ENCODE data around the gene ABCD1. TPM values are rescaled to one million over a fixed set of nuclear protein-coding genes. Genes with fewer than 3 reads are reported as not detected.

ABCD1 gene
- total RNA-seq, 1 experiment from 2014 or later: 14.4 TPM

DNA sequence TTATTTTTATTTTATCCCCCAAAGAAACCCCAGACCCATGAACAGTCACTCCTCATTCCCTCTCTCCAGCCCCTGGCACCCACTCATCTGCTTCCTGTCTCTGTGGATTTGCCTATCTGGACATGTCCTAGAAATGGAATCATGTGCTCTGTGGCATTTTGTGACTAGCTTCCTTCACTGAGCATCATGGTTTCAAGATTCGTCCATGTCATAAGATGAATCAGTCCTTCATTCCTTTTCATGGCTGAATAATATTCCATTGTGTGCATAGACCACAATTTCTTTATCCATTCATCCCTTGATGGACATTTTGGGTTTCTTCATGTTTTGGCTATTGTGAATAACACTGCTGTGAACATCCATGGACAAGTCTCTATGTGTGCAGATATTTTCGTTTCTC is 10.2 kb downstream of the ABCD1 start:
- Mint-ChIP-seq H3K27ac (ENCODE audit: unreplicated experiment) (no peak overlapping the region), H3K9me3 (ENCODE audit: low read depth, unreplicated experiment) (peaks cover 7% of the 10 kb centered on the region), H3K4me3 (ENCODE audit: low read depth, unreplicated experiment) (no peak overlapping the region), H3K4me1 (ENCODE audit: low read depth, unreplicated experiment) (peaks cover 6% of the 10 kb centered on the region), H3K27me3 (ENCODE audit: unreplicated experiment) (no peaks in the 10 kb centered on the region), H3K36me3 (ENCODE audit: insufficient read depth, unreplicated experiment) (peaks cover 8% of the 10 kb centered on the region)
- TF ChIP-seq, protein P1, sequence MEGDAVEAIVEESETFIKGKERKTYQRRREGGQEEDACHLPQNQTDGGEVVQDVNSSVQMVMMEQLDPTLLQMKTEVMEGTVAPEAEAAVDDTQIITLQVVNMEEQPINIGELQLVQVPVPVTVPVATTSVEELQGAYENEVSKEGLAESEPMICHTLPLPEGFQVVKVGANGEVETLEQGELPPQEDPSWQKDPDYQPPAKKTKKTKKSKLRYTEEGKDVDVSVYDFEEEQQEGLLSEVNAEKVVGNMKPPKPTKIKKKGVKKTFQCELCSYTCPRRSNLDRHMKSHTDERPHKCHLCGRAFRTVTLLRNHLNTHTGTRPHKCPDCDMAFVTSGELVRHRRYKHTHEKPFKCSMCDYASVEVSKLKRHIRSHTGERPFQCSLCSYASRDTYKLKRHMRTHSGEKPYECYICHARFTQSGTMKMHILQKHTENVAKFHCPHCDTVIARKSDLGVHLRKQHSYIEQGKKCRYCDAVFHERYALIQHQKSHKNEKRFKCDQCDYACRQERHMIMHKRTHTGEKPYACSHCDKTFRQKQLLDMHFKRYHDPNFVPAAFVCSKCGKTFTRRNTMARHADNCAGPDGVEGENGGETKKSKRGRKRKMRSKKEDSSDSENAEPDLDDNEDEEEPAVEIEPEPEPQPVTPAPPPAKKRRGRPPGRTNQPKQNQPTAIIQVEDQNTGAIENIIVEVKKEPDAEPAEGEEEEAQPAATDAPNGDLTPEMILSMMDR (IDR thresholded peaks at IDR 0.05; ENCODE audit: unreplicated experiment): no peak
- intact Hi-C loops (cut with micrococcal nuclease; ENCODE audit: unreplicated experiment): no loop called here
- CTCF ChIA-PET: no interaction called here
- BruUV-seq (replicated peaks): no TSS peak
- no peak for DNase-seq

DNA sequence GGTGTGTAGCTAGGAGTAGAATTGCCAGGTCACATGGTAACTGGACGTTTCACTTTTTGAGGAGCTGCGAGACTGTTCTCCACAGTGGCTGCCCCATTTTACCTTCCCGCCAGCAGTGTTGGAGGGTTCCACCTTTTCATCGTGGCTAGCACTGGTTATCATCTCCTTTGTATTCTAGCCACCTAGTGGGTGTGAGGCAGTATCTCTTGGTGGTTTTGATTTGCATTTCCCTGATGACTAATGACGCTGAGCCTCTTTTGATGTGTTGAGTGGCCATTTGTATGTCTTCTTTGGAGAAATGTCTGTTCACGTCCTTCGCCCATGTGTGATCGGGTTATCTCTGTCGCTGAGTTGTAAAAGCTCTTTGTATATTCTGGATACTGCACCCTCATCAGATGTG is 10.6 kb downstream of the ABCD1 start:
- intact Hi-C loops (cut with micrococcal nuclease; ENCODE audit: unreplicated experiment): no loop called here
- peaks cover 6% of the 10 kb centered on the region for H3K4me1 Mint-ChIP-seq (ENCODE audit: low read depth, unreplicated experiment)
- no peak for DNase-seq
- TF ChIP-seq, protein P1 (IDR thresholded peaks at IDR 0.05; ENCODE audit: unreplicated experiment): no peak
- no TSS peak for BruUV-seq (replicated peaks)
- peaks cover 8% of the 10 kb centered on the region for H3K36me3 Mint-ChIP-seq (ENCODE audit: insufficient read depth, unreplicated experiment)
- H3K27me3 Mint-ChIP-seq (ENCODE audit: unreplicated experiment): no peaks in the 10 kb centered on the region
- H3K9me3 Mint-ChIP-seq (ENCODE audit: low read depth, unreplicated experiment): peaks cover 7% of the 10 kb centered on the region
- CTCF ChIA-PET: no interaction called here
- H3K4me3 Mint-ChIP-seq (ENCODE audit: low read depth, unreplicated experiment): no peak overlapping the region
- H3K27ac Mint-ChIP-seq (ENCODE audit: unreplicated experiment): no peak overlapping the region

DNA sequence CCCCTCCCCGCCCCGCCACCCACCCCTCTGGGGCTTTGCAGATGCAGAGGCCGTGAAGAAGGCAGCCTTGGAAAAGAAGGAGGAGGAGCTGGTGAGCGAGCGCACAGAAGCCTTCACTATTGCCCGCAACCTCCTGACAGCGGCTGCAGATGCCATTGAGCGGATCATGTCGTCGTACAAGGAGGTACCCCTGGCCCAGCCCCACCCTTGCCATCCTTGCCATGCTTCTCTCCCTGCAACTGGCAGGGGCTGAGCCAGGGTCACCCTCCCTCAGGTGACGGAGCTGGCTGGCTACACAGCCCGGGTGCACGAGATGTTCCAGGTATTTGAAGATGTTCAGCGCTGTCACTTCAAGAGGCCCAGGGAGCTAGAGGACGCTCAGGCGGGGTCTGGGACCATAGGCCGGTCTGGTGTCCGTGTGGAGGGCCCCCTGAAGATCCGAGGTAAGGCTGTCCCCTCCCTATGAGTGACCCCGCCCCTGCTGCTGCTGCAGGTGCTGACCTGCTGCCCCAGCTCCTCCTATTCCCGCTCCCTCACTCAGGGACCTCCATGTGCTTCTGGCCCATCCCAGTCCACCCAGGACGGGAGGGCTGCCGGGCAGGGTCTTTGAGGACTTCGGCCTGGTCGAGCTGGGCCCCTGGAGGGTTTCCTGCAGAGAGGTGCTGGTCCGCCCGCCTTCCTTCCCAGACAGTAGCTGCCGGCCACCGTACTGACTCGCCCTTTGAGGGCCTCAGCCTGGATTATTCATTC is 11.6 kb downstream of the ABCD1 start:
- no peak for DNase-seq
- Mint-ChIP-seq H3K9me3 (ENCODE audit: low read depth, unreplicated experiment) (peaks cover 6% of the 10 kb centered on the region), H3K4me1 (ENCODE audit: low read depth, unreplicated experiment) (no peaks in the 10 kb centered on the region), H3K27ac (ENCODE audit: unreplicated experiment) (no peak overlapping the region), H3K27me3 (ENCODE audit: unreplicated experiment) (no peaks in the 10 kb centered on the region), H3K4me3 (ENCODE audit: low read depth, unreplicated experiment) (no peak overlapping the region), H3K36me3 (ENCODE audit: insufficient read depth, unreplicated experiment) (peaks cover 3% of the 10 kb centered on the region)
- intact Hi-C loops (cut with micrococcal nuclease; ENCODE audit: unreplicated experiment): no loop called here
- TF ChIP-seq, protein P1 (IDR thresholded peaks at IDR 0.05; ENCODE audit: unreplicated experiment): no peak
- CTCF ChIA-PET: interaction anchor here (0.6 to 0.9 kb wide), 2 partner anchors 12 to 96 kb away, joined by 3 read pairs; partner anchors contain the start of gene BCAP31
- BruUV-seq (replicated peaks): no TSS peak

DNA sequence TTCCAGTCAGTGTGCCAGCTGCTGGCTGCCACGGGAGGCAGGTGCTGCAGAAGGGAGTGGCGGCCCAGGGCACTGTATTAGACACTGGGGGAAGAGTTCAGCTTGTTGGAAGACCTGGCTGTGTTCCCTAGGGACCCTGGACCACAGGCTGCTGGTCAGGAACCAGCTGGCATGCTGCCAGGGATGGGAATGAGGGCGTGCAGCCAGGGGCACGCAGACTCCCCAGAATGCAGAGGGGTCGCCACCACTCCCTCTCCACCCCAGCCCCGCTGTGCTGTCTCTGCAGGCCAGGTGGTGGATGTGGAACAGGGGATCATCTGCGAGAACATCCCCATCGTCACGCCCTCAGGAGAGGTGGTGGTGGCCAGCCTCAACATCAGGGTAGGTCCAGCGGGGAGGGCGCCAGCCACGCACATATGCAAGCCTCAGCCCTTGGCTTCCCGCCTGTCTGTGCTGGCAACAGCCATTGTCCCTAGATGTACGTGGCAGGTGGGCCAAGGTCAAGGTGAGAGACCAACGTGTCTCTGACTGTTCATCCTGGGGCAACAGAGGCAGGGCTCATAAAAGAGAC is 12.3 kb downstream of the ABCD1 start:
- intact Hi-C loops (cut with micrococcal nuclease; ENCODE audit: unreplicated experiment): no loop called here
- TF ChIP-seq, protein P1 (IDR thresholded peaks at IDR 0.05; ENCODE audit: unreplicated experiment): no peak
- Mint-ChIP-seq H3K36me3 (ENCODE audit: insufficient read depth, unreplicated experiment) (peaks cover 3% of the 10 kb centered on the region), H3K27me3 (ENCODE audit: unreplicated experiment) (no peaks in the 10 kb centered on the region), H3K4me1 (ENCODE audit: low read depth, unreplicated experiment) (no peaks in the 10 kb centered on the region), H3K9me3 (ENCODE audit: low read depth, unreplicated experiment) (no peaks in the 10 kb centered on the region), H3K4me3 (ENCODE audit: low read depth, unreplicated experiment) (no peak overlapping the region), H3K27ac (ENCODE audit: unreplicated experiment) (no peak overlapping the region)
- no peak for DNase-seq
- no TSS peak for BruUV-seq (replicated peaks)
- CTCF ChIA-PET: interaction anchor here (0.6 to 0.9 kb wide), 2 partner anchors 13 to 97 kb away, joined by 3 read pairs; partner anchors contain the start of gene BCAP31

All from Calu3 (cell line).